Upper lobe of left lung (tissue), 4 donors: ENCODE data around the gene PCDH20.

Experiments used
- CTCF ChIP-seq, 6 experiments: fragments of 450-650 bp in 4 of 6; fragments of 200-600 bp in 2 of 6; sonication (generic) in 2 of 6; IDR thresholded peaks; one replicate each; pipeline ENCODE4 v1.5.1; 2016 to 2019; ENCODE audit warnings: antibody characterized with exemption in 6 of 6
- EP300 ChIP-seq, 4 donors: sonication (generic); formaldehyde crosslinking; IDR thresholded peaks; one replicate each; pipeline ENCODE4 v1.5.1; 2017; ENCODE audit warnings: antibody characterized with exemption in 4 of 4, control low read depth in 2 of 4
- POLR2A ChIP-seq, 4 donors: fragments of 450-650 bp; IDR thresholded peaks; one replicate each; pipeline ENCODE4 v1.5.1; 2016 to 2017; ENCODE audit warnings: antibody characterized with exemption in 4 of 4, mild to moderate bottlenecking in 2 of 4

GRCh38 chr13:61410266-61410665, 5.4 kb downstream of the PCDH20 start:
- TF ChIP-seq CTCF (IDR thresholded peaks at IDR 0.05) = no peak
- no peak for TF ChIP-seq POLR2A (IDR thresholded peaks at IDR 0.05)
- TF ChIP-seq EP300 (IDR thresholded peaks at IDR 0.05) = no peak
